ENCODE measurements around the gene ERMN. TPM values are rescaled to one million over a fixed set of nuclear protein-coding genes. Genes with fewer than 3 reads are reported as not detected.
A peak's percentile ranks its signal among the peaks of the same experiment; 100 is the strongest.

ERMN gene
- total and polyA plus RNA-seq, 12 donors = 0.04 to 0.40 (median 0.13) TPM; not detected in 8

DNA sequence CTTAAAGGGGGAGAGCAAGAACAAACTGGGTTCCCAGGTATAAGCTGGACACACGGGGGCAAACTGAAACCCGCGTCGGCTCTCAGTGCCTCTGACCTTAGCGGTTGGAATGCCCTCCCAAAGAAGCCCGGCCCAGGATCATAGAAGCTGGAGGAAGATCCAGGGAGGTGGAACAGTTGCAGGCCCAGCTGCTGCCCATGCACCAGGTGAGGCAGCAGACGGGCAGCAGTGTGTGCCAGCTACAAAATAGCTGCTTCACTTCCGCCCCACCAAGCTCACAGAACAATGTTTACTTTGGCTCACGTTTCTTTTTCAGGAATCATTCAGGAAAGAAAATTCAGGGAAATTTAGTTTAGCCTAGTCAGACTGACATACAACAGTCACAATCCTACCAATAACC, 3.9 kb upstream of the ERMN start:
- no peak overlapping the region for H3K4me3 ChIP-seq
- no peaks in the 10 kb centered on the region for H3K9me3 ChIP-seq (replicated peaks in 1 of 3)
- no peak overlapping the region for H3K27ac ChIP-seq
- DNase-seq = no peak
- H3K36me3 ChIP-seq (replicated peaks in 1 of 2) = no peaks in the 10 kb centered on the region
- intact Hi-C loops (cut with DNase I) = loop anchor here in 1 of 2 donors (10.0 kb wide), 1 partner anchor 685 kb away; no protein-coding TSS in a partner anchor
- no peaks in the 10 kb centered on the region for H3K4me1 ChIP-seq (replicated peaks in 1 of 2)
- 64 to 85% (median 80%) methylated on average over 4 to 9 of the region's 9 CpGs for WGBS, 4 donors
- no peaks in the 10 kb centered on the region for H3K27me3 ChIP-seq
- TF ChIP-seq POLR2A (IDR thresholded peaks at IDR 0.05) = no peak
- TF ChIP-seq, protein P1, sequence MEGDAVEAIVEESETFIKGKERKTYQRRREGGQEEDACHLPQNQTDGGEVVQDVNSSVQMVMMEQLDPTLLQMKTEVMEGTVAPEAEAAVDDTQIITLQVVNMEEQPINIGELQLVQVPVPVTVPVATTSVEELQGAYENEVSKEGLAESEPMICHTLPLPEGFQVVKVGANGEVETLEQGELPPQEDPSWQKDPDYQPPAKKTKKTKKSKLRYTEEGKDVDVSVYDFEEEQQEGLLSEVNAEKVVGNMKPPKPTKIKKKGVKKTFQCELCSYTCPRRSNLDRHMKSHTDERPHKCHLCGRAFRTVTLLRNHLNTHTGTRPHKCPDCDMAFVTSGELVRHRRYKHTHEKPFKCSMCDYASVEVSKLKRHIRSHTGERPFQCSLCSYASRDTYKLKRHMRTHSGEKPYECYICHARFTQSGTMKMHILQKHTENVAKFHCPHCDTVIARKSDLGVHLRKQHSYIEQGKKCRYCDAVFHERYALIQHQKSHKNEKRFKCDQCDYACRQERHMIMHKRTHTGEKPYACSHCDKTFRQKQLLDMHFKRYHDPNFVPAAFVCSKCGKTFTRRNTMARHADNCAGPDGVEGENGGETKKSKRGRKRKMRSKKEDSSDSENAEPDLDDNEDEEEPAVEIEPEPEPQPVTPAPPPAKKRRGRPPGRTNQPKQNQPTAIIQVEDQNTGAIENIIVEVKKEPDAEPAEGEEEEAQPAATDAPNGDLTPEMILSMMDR (IDR thresholded peaks at IDR 0.05) = no peak

DNA sequence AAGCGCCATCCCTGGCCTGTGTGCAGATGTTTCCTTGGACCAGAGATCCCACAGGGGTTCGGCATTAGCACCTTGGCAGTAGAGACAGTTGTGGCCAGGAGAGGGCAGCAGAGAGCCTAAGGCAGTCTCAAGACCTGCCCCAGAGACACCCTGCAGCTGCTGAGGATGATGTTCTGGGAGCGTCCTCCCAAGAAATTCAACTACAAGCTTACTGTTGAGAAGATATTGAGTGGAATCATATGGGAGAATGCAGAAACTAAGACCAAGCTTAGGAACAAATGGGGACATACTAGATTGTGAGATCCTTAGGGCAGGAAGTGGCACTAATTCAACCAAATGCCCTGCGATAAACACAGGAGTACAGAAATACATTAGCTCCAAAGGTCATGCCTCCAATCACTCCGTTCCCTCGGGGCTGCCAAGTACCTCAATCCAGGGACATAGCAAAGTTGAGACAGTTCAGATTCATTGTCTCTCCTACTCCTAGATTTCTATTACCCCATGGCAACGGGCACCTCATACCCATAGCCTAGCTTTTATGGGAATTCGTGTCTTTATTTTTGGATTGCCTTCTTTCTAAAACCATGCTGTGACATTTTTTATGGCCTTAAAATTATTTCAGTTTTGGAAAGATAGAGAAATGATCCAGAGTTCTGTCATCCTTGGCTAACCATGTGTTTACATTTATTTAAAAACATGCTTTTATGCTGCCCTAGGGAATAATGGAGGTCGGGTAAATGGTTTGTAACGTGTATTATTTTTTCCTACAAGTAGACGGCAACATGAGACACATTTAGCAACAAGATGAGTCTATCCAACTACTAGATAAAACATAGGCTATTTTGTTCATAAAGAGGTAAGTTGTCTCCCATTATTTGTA, 2.2 kb upstream of the ERMN start:
- Histone ChIP-seq H3K4me1 (replicated peaks in 1 of 2) (no peaks in the 10 kb centered on the region), H3K27me3 (no peaks in the 10 kb centered on the region), H3K36me3 (replicated peaks in 1 of 2) (no peaks in the 10 kb centered on the region), H3K27ac (no peak overlapping the region), H3K4me3 (no peak overlapping the region), H3K9me3 (replicated peaks in 1 of 3) (no peaks in the 10 kb centered on the region)
- DNase-seq = peak; percentile 62 to 90 (median 81)
- intact Hi-C loops (cut with DNase I) = loop anchor here in 1 of 2 donors (10.0 kb wide), 1 partner anchor 687 kb away; no protein-coding TSS in a partner anchor
- TF ChIP-seq POLR2A (IDR thresholded peaks at IDR 0.05) = no peak
- TF ChIP-seq, protein P1 (IDR thresholded peaks at IDR 0.05) = peak; percentile 54 to 90 (median 71)
- WGBS, 4 donors = 29 to 43% (median 37%) methylated on average over 11 of the region's 11 CpGs

DNA sequence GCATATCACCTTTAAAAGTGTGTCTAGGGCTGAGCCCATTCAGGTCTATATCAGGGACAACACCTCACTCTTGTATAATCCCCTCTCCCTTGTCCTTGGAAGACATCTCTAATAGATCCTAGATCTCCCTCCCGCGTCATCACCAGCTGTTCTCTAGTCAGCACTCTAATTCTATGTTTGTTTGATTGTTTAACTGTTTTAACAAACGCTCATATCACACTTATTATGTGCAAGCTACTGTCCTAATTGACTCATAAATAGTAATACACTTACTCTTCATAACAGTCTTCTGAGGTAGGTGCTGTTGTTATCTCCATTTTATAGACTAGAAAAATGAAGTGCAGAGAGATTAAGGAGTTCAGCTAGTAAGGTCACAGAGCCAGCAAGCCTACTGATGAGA, 1.6 kb upstream of the ERMN start:
- intact Hi-C loops (cut with DNase I) = loop anchor here in 1 of 2 donors (10.0 kb wide), 1 partner anchor 688 kb away; no protein-coding TSS in a partner anchor
- WGBS, 4 donors = 67 to 77% (median 74%) methylated on average over 3 of the region's 3 CpGs
- Histone ChIP-seq H3K36me3 (replicated peaks in 1 of 2) (no peaks in the 10 kb centered on the region), H3K4me3 (no peak overlapping the region), H3K9me3 (replicated peaks in 1 of 3) (no peaks in the 10 kb centered on the region), H3K4me1 (replicated peaks in 1 of 2) (no peaks in the 10 kb centered on the region), H3K27me3 (no peaks in the 10 kb centered on the region), H3K27ac (no peak overlapping the region)
- no peak for DNase-seq
- TF ChIP-seq POLR2A (IDR thresholded peaks at IDR 0.05) = no peak
- TF ChIP-seq, protein P1 (IDR thresholded peaks at IDR 0.05) = no peak

DNA sequence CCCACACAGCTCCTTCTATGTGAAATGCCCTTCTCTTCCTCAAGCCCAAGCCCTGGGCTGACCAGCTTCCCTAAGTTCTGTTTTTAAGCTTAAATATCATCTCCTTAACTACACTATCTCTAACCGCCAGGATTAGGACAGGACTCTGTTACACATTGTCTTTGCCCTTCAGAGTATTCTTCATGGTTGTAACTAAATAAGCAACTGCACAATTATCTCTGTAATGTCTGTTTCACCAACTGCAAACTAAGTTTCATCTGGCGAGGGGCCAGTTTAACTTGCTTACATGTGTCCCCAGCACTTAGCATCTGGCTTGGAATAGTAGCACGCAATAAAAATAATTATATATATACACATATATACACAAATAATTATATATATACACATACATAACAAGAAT, 1.1 kb upstream of the ERMN start:
- WGBS, 4 donors = 63 to 81% (median 75%) methylated on average over 3 of the region's 3 CpGs
- intact Hi-C loops (cut with DNase I) = loop anchor here in 1 of 2 donors (10.0 kb wide), 1 partner anchor 688 kb away; no protein-coding TSS in a partner anchor
- DNase-seq = no peak

More for the DNA sequence above, 1.1 kb upstream of the ERMN start:
- Histone ChIP-seq H3K27me3 (no peaks in the 10 kb centered on the region), H3K9me3 (replicated peaks in 1 of 3) (no peaks in the 10 kb centered on the region), H3K27ac (no peak overlapping the region), H3K4me1 (replicated peaks in 1 of 2) (no peaks in the 10 kb centered on the region), H3K36me3 (replicated peaks in 1 of 2) (no peaks in the 10 kb centered on the region), H3K4me3 (no peak overlapping the region)
- TF ChIP-seq POLR2A (IDR thresholded peaks at IDR 0.05) = no peak
- TF ChIP-seq, protein P1 (IDR thresholded peaks at IDR 0.05) = no peak
